SIG-M5 (cell line): ENCODE data around the gene RPL22L1.
"Not testable (repeated sequence)": the region's sequence is repeated elsewhere in the genome, so short reads cannot be mapped to it uniquely, and the experiment has no call there.

Experiments used
- DNase-seq: peaks from one replicate; lab custom pipeline; 2025; lab: John Stamatoyannopoulos, UW

Gene RPL22L1

DNA sequence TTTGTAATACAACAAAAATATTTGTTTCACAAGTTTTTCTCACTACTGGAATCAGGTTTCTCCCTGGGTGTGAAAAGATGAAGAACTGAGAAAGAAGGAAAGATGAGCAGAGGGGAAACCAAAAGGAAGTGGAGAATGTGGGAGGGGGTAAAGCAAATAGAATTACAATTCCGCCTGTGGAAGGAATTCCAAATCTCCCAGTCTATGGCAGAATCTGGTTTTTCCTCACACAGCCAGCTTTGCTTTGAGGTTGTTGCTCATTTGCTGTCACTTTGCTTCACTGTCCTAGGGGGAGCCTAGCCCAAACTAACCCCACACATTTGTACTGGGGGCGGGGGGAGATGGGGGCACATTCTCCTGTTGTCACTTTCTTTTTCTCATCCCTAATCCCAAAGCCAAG, 43.9 kb downstream of the RPL22L1 start:
- no peak for DNase-seq

DNA sequence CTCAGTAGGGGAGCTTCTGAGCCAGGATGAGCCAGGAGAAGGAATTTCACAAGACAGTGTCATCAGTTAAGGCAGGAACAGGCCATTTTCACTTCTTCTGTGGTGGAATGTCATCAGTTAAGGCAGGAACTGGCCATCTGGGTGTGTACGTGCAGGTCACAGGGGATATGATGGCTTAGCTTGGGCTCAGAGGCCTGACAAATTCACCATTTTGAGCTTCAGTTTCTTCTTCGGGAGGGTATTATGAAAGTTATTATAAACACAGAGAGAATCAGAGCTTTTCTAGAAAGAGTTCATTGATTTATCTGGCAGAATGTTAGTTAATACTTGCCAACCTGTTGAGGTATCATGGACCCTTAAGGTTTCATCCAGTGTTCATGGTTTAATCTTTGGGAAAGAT, 46.4 kb downstream of the RPL22L1 start:
- DNase-seq: not testable (repeated sequence)

DNA sequence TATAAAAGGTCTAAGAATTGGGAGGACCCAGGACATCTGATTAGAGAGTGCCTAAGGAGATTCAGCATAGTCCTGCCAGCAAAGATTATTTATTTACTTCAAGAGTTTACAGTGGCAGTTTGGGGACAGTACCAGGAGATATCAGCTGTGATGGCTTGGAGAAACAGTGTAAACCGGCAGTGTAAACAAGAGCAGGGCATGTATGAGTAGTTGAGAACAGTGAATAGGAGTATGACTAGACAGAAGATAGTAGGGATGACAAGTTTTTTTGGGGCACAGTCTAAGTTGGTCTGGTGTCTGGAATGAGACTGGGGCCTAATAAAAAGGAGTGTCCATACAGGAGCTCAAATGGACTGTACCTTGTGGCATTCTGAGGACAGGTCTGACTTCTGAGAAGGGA, 51.7 kb downstream of the RPL22L1 start:
- DNase-seq: not testable (repeated sequence)

DNA sequence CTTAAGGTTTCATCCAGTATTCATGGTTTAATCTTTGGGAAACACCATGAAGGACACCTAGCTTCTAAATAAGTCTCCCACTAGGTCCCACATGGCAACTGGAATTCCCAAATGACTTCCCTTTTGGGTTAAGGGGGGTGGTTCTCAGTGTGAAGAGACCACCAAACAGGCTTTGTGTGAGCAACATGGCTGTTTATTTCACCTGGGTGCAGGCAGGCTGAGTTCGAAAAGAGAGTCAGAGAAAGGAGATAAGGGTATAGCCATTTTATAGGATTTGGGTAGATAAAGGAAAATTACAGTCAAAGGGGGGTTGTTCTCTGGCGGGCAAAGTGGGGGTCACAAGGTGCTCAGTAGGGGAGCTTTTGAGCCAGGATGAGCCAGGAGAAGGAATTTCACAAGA, 52.5 kb downstream of the RPL22L1 start:
- not testable (repeated sequence) for DNase-seq

DNA sequence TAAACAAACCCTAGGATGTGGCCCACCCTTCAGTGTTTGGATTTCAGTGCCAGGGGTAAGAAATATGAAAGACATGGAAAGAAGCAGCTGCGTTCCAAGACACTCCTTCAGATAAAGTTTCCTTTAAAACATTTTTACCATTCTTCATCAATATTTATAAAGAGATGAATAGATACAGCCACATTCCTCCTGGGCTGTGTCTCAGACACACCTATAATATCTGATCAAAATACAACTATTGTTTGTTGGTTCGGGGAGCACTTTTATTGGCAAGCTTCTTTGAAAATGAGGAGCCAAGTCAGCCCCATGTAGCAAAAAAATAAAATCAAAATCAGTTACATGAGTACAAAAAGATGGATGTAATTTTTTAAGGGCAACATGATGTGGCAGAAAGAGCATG, 53.2 kb downstream of the RPL22L1 start:
- DNase-seq: no peak

DNA sequence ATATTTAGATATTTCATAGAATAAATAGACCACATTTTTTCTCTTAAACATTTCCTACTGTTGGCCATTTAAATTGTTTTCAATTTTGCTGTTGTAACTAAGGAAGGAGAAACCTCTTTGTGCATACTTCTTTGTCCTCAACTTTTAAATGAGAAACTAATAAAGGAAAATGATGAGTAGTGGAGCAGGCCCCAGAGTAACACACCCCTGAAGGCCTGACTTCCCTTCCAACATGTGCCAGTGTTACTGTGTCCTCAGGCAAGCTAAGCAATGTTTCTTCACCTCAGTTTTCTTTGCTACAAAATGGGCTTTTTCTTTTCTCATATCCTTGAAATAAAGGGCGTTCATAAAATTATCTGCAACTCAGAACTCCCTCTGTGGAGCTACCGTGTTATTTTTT, 53.7 kb downstream of the RPL22L1 start:
- DNase-seq: no peak

DNA sequence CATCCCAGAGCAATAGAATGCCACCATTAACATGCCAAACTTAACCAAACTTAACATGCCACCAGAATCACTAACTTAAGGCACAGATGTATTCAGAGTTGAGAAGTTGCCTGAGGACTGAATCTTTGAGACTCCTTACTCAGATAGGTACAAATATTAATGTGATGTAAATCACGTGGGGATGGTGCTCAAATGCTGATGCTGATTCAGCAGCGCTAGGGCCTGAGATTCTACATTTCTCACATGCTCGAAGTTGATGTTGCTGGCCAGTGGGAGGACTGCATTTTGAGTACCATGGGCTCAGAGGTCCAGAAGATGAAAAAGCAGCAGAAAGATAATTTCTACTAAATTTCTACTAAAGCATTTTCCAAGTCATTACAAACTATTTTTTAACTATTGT, 54.1 kb downstream of the RPL22L1 start:
- DNase-seq: no peak

DNA sequence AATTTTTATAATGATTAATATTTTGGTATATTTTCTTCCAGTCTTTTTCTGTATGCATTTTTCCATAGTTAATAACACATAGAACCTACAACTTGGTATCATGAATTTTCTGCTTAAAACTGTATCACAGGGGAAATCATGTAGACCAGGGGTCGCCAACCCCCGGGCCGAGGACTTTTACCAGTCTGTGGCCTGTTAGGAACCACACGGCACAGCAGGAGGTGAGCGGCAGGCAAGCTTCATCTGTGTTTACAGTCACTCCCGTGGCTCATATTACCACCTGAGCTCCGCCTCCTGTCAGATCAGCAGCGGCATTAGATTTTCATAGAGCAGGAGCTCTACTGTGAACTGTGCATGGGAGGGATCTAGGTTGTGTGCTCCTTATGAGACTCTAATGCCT, 54.7 kb downstream of the RPL22L1 start:
- DNase-seq: no peak
